Measurements from ENCODE around the gene ZBTB4.
"Not testable (repeated sequence)": the region's sequence is repeated elsewhere in the genome, so short reads cannot be mapped to it uniquely, and the experiment has no call there.

The ZBTB4 gene

DNA sequence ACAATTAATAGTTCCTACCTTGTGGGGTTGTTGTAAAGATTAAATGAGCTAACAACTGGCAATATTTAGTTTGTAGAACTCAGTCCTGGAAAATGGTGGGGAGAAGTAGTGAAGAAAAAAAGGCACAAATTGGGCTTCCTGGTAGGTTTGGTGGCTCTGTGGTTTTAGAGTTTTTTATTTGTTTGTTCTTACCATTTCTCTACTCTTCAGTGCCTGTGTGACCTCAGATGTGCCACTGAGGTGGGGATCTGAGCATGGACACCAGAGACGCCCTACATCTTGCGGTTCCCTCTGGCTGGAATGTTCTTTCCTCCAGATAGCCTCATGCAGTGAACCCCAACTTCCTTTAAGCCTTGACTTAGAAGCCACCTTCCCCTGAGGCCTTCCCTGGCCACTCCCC lies 7.7 kb downstream of the ZBTB4 start:
- no peak for DNase-seq (ENCODE audit: low read depth in 1 of 2, low spot score in 1 of 2)
- TF ChIP-seq, protein P1, sequence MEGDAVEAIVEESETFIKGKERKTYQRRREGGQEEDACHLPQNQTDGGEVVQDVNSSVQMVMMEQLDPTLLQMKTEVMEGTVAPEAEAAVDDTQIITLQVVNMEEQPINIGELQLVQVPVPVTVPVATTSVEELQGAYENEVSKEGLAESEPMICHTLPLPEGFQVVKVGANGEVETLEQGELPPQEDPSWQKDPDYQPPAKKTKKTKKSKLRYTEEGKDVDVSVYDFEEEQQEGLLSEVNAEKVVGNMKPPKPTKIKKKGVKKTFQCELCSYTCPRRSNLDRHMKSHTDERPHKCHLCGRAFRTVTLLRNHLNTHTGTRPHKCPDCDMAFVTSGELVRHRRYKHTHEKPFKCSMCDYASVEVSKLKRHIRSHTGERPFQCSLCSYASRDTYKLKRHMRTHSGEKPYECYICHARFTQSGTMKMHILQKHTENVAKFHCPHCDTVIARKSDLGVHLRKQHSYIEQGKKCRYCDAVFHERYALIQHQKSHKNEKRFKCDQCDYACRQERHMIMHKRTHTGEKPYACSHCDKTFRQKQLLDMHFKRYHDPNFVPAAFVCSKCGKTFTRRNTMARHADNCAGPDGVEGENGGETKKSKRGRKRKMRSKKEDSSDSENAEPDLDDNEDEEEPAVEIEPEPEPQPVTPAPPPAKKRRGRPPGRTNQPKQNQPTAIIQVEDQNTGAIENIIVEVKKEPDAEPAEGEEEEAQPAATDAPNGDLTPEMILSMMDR (IDR thresholded peaks at IDR 0.05; ENCODE audit: insufficient read depth, low read length) = no peak
- TF ChIP-seq SPI1 (IDR thresholded peaks at IDR 0.05; ENCODE audit: borderline replicate concordance, low read depth) = no peak
- TF ChIP-seq, protein P2, sequence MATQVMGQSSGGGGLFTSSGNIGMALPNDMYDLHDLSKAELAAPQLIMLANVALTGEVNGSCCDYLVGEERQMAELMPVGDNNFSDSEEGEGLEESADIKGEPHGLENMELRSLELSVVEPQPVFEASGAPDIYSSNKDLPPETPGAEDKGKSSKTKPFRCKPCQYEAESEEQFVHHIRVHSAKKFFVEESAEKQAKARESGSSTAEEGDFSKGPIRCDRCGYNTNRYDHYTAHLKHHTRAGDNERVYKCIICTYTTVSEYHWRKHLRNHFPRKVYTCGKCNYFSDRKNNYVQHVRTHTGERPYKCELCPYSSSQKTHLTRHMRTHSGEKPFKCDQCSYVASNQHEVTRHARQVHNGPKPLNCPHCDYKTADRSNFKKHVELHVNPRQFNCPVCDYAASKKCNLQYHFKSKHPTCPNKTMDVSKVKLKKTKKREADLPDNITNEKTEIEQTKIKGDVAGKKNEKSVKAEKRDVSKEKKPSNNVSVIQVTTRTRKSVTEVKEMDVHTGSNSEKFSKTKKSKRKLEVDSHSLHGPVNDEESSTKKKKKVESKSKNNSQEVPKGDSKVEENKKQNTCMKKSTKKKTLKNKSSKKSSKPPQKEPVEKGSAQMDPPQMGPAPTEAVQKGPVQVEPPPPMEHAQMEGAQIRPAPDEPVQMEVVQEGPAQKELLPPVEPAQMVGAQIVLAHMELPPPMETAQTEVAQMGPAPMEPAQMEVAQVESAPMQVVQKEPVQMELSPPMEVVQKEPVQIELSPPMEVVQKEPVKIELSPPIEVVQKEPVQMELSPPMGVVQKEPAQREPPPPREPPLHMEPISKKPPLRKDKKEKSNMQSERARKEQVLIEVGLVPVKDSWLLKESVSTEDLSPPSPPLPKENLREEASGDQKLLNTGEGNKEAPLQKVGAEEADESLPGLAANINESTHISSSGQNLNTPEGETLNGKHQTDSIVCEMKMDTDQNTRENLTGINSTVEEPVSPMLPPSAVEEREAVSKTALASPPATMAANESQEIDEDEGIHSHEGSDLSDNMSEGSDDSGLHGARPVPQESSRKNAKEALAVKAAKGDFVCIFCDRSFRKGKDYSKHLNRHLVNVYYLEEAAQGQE (IDR thresholded peaks at IDR 0.05; ENCODE audit: insufficient replicate concordance, low read depth) = no peak
- TF ChIP-seq GABPA (IDR thresholded peaks at IDR 0.05; ENCODE audit: low read depth) = no peak
- TF ChIP-seq POLR2AphosphoS5 (IDR thresholded peaks at IDR 0.05; ENCODE audit: low read depth) = no peak
- H3K4me3 ChIP-seq (replicated peaks; ENCODE audit: insufficient read depth, low read length) = no peak overlapping the region
- H3K27ac ChIP-seq (replicated peaks) = no peak overlapping the region
- no peaks in the 10 kb centered on the region for H3K27me3 ChIP-seq (ENCODE audit: insufficient read depth, poor library complexity, severe bottlenecking)

DNA sequence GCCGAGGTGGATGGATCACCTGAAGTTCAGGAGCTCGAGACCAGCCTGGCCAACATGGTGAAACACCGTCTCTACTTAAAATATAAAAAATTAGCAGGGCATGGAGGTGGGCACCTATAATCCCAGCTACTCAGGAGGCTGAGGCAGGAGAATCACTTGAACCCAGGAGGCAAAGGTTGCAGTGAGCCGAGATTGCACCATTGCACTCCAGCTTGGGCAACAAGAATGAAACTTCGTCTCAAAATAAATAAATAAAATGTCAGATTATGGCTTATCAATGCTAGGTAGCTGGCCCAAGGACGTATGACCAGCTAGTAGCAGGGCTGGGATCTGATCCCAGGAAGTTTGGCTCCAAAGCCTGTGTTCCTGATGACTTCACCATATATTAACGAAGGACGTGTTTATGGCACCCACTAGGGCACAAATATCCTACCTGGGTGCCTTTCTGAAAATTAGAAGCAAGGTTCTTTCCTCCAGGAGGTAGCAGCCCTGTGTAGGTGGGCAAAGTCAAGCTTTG lies 8.9 kb downstream of the ZBTB4 start:
- not testable (repeated sequence) for H3K27me3 ChIP-seq (ENCODE audit: insufficient read depth, poor library complexity, severe bottlenecking); H3K4me3 ChIP-seq (replicated peaks; ENCODE audit: insufficient read depth, low read length); H3K27ac ChIP-seq (replicated peaks); DNase-seq (ENCODE audit: low read depth in 1 of 2, low spot score in 1 of 2)

DNA sequence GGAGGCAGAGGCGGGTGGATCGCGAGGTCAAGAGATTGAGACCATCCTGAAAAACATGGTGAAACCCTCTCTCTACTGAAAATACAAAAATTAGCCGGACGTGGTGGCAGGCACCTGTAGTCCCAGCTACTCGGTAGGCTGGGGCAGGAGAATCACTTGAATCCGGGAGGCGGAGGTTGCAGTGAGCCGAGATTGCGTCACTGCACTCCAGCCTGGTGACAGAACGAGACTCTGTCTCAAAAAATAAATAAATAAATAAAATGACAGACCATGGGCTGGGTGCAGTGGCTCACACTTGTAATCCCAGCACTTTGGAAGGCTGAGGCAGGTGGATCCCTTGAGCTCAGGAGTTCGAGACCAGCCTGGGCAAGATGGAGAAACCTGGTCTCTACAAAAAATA lies 9.6 kb downstream of the ZBTB4 start:
- not testable (repeated sequence) for H3K27ac ChIP-seq (replicated peaks); DNase-seq (ENCODE audit: low read depth in 1 of 2, low spot score in 1 of 2); H3K4me3 ChIP-seq (replicated peaks; ENCODE audit: insufficient read depth, low read length); H3K27me3 ChIP-seq (ENCODE audit: insufficient read depth, poor library complexity, severe bottlenecking)

DNA sequence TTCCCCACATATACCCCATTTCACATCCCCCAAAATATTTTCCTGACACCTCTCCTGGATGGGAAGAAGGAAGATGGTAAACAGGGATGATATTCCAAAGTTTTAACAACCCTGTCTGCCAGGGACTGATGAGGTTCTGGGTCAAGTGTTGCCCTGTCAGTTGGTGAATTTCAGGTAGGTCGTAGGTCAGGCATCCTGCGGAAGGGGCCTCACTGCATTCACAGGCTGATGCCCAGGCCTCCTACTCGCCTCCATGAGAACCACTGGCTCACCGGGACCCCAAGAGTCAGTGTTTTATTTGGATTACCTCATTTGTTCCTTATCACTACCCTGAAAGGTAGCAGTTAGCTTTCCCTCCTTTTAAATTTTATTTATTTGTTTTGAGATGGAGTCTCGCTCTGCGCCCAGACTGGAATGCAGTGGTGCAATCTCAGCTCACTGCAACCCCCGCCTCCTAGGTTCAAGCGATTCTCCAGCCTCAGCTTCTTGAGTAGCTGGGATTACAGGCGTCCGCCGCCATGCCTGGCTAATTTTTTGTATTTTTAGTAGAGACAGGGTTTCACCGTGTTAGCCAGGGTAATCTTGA lies 10.5 kb downstream of the ZBTB4 start:
- H3K4me3 ChIP-seq (replicated peaks; ENCODE audit: insufficient read depth, low read length) = no peak overlapping the region
- TF ChIP-seq POLR2AphosphoS5 (IDR thresholded peaks at IDR 0.05; ENCODE audit: low read depth) (no peak), SPI1 (IDR thresholded peaks at IDR 0.05; ENCODE audit: borderline replicate concordance, low read depth) (no peak), GABPA (IDR thresholded peaks at IDR 0.05; ENCODE audit: low read depth) (no peak)
- TF ChIP-seq, protein P2 (IDR thresholded peaks at IDR 0.05; ENCODE audit: insufficient replicate concordance, low read depth) = no peak
- TF ChIP-seq, protein P1 (IDR thresholded peaks at IDR 0.05; ENCODE audit: insufficient read depth, low read length) = no peak

DNA sequence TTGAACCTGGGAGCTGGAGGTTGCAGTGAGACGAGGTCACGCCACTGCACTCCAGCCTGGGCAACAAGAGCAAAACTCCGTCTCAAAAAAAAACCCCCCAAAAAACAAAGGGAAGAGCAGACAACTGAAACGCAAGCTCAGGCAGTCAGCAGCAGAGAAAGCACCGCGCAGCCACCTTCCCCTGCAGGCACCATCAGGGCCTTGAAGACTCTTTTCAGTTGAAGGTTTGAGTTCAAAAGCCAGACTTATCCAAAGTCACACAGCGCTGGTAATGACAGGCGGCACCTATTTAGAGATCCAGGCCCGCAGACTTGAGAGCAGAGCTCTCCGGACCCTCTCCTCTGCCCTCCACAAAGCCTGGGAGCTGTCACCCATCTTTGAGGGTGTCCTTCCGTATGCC lies 11.1 kb downstream of the ZBTB4 start:
- no peak for DNase-seq (ENCODE audit: low read depth in 1 of 2, low spot score in 1 of 2)
- no peak for TF ChIP-seq GABPA (IDR thresholded peaks at IDR 0.05; ENCODE audit: low read depth)
- TF ChIP-seq POLR2AphosphoS5 (IDR thresholded peaks at IDR 0.05; ENCODE audit: low read depth) = no peak
- no peak for TF ChIP-seq SPI1 (IDR thresholded peaks at IDR 0.05; ENCODE audit: borderline replicate concordance, low read depth)
- TF ChIP-seq, protein P1 (IDR thresholded peaks at IDR 0.05; ENCODE audit: insufficient read depth, low read length) = no peak
- TF ChIP-seq, protein P2 (IDR thresholded peaks at IDR 0.05; ENCODE audit: insufficient replicate concordance, low read depth) = no peak
- Histone ChIP-seq H3K27me3 (ENCODE audit: insufficient read depth, poor library complexity, severe bottlenecking) (no peaks in the 10 kb centered on the region), H3K27ac (replicated peaks) (no peak overlapping the region), H3K4me3 (replicated peaks; ENCODE audit: insufficient read depth, low read length) (no peak overlapping the region)

More for the DNA sequence above, 10.5 kb downstream of the ZBTB4 start:
- Histone ChIP-seq H3K27me3 (ENCODE audit: insufficient read depth, poor library complexity, severe bottlenecking) (no peaks in the 10 kb centered on the region), H3K27ac (replicated peaks) (no peak overlapping the region)
- no peak for DNase-seq (ENCODE audit: low read depth in 1 of 2, low spot score in 1 of 2)

All from HL-60 (cell line).